ENCODE data around the gene KPNA2.
"Not testable (repeated sequence)": the region's sequence is repeated elsewhere in the genome, so short reads cannot be mapped to it uniquely, and the experiment has no call there.

The KPNA2 gene

GRCh38 chr17:68006797-68007196, 28.7 kb upstream of the KPNA2 start:
- H3K27ac ChIP-seq = no peak overlapping the region
- DNase-seq (ENCODE audit: low spot score) = no peak
- ChIA-PET CTCF (no interaction called here), POLR2A (ENCODE audit: low non-redundant PET) (no interaction called here)
- TF ChIP-seq CTCF (conservative IDR thresholded peaks at IDR 0.05; ENCODE audit: low read depth) = no peak

- TF ChIP-seq CTCF (conservative IDR thresholded peaks at IDR 0.05; ENCODE audit: low read depth) = peak; percentile 89
- CTCF ChIA-PET = interaction anchor here (0.6 to 0.7 kb wide), 2 partner anchors 26 to 842 kb away, joined by 3 to 4 read pairs; no protein-coding TSS in a partner anchor
- no peak overlapping the region for H3K27ac ChIP-seq
- DNase-seq (ENCODE audit: low spot score) = peak; percentile 28
- POLR2A ChIA-PET (ENCODE audit: low non-redundant PET) = interaction anchor here (0.6 kb wide), 1 partner anchor 21 kb away, joined by 3 read pairs; no protein-coding TSS in a partner anchor
These were observed 24.3 kb upstream of the KPNA2 start for GRCh38 chr17:68011199-68011665.

DNA sequence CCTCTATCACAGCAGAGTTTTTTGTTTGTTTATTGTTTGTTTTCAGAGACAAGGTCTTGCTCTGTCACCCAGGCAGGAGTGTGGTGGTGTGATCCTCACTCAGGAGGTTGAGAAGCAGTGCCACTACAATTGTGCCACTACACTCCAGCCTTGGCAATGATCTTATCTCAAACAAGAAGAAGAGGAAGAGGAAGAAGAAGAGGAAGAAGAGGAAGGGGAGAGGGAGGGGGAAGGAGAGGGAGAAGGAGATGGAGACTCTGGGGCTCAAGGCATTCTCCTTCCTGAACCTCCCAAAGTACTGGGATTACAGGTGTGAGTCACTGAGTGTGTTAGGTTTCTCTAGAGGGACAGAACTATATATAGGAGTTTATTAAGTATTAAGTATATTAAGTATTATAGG, 22.1 kb upstream of the KPNA2 start:
- DNase-seq (ENCODE audit: low spot score) = no peak
- H3K27ac ChIP-seq = no peak overlapping the region
- TF ChIP-seq CTCF (conservative IDR thresholded peaks at IDR 0.05; ENCODE audit: low read depth) = no peak
- POLR2A ChIA-PET (ENCODE audit: low non-redundant PET) = no interaction called here
- CTCF ChIA-PET = no interaction called here

DNA sequence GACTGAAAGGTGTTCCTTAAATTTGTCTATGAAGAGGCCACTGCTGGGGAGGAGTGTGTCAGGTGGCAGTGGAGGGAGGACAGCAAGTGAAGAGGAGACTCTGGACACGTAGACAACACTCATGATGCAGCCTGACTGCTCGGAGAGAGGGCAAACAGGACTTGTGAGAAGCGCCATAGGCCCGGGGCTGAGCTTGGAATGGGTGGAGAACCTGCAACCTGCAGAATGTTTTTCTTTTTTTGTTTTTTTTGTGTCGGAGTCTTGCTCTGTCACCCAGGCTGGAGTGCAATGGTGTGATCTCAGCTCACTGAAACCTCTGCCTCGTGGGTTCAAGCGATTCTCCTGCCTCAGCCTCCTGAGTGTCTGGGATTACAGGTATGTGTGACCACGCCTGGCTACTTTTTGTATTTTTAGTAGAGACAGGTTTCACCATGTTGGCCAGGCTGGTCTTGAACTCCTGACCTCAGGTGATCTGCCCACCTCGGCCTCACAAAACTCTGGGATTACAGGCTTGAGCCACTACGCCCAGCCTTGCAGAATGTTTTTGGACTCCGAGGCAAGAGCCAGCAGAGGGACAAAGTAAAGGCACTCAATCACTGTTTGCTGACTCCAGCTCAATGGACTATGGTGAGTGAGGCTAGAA, 20.3 kb upstream of the KPNA2 start:
- no peak overlapping the region for H3K27ac ChIP-seq
- CTCF ChIA-PET = no interaction called here
- TF ChIP-seq CTCF (conservative IDR thresholded peaks at IDR 0.05; ENCODE audit: low read depth) = no peak
- POLR2A ChIA-PET (ENCODE audit: low non-redundant PET) = no interaction called here
- DNase-seq (ENCODE audit: low spot score) = no peak

- POLR2A ChIA-PET (ENCODE audit: low non-redundant PET) = no interaction called here
These were observed 18.7 kb upstream of the KPNA2 start for GRCh38 chr17:68016838-68017237.

DNA sequence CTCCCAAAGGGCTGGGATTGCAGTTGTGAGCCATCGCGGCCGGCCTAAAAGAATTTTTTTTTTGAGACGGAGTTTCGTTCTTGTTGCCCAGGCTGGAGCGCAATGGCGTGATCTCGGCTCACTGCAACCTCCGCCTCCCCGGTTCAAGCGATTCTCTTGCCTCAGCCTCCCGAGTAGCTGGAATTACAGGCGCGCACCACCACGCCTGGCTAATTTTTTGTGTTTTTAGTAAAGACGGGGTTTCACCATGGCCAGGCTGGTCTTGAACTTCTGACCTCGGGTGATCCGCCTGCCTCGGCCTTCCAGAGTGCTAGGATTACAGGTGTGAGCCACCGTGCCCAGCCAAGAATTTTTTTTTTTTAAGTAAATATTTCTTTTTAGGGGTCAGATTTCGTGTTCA, 17.0 kb upstream of the KPNA2 start:
- POLR2A ChIA-PET (ENCODE audit: low non-redundant PET); CTCF ChIA-PET; H3K27ac ChIP-seq; DNase-seq (ENCODE audit: low spot score): not testable (repeated sequence)

More at GRCh38 chr17:68016838-68017237, 18.7 kb upstream of the KPNA2 start:
- DNase-seq (ENCODE audit: low spot score) = no peak
- CTCF ChIA-PET = no interaction called here
- H3K27ac ChIP-seq = no peak overlapping the region
- no peak for TF ChIP-seq CTCF (conservative IDR thresholded peaks at IDR 0.05; ENCODE audit: low read depth)

GRCh38 chr17:68019336-68019674, 16.2 kb upstream of the KPNA2 start:
- peak overlapping the region; percentile 87; the same call in 1 of the 2 replicates for H3K27ac ChIP-seq
- ChIA-PET CTCF (interaction anchor here (0.8 to 1.3 kb wide), 3 partner anchors 9 to 77 kb away, joined by 3 read pairs; no protein-coding TSS in a partner anchor), POLR2A (ENCODE audit: low non-redundant PET) (no interaction called here)
- DNase-seq (ENCODE audit: low spot score) = no peak
- TF ChIP-seq CTCF (conservative IDR thresholded peaks at IDR 0.05; ENCODE audit: low read depth) = no peak

All from RWPE1 (cell line).